Astrocyte (in vitro differentiated cells and primary cell): ENCODE measurements around the gene SERPINH1. TPM values are rescaled to one million over a fixed set of nuclear protein-coding genes. Genes with fewer than 3 reads are reported as not detected.

Source experiments
- DNase-seq: peaks from one replicate; pipeline ENCODE4 v3.0.0-alpha.2; 2010; ENCODE audit warnings: low read depth
- FAIRE-seq: peaks from 2 replicates; lab custom pipeline; 2011; peaks lifted over from hg19 to GRCh38; lab: Jason Lieb, UNC
- H2AFZ ChIP-seq: 2 replicates; pipeline ENCODE4 v1.6.0; 2012; ENCODE audit warnings: low read depth, low read length, inconsistent platforms
- H3K27ac ChIP-seq: 2 replicates; pipeline ENCODE4 v1.5.1; 2011; ENCODE audit warnings: low read depth, low read length, inconsistent platforms
- H3K27me3 ChIP-seq: 2 replicates; pipeline ENCODE4 v1.6.0; 2011; ENCODE audit warnings: low read length, inconsistent platforms; ENCODE audit not compliant: insufficient read depth
- H3K36me3 ChIP-seq: 2 replicates; pipeline ENCODE4 v1.5.1; 2011; ENCODE audit warnings: low read length, inconsistent platforms; ENCODE audit not compliant: insufficient read depth
- H3K4me1 ChIP-seq: 2 replicates; pipeline ENCODE4 v1.5.1; 2011; ENCODE audit warnings: low read length, inconsistent platforms; ENCODE audit not compliant: insufficient read depth
- H3K4me2 ChIP-seq: 2 replicates; pipeline ENCODE4 v1.6.0; 2012; ENCODE audit warnings: low read length, inconsistent platforms
- H3K4me3 ChIP-seq: 2 replicates; pipeline ENCODE4 v1.5.1; 2011; ENCODE audit warnings: low read depth, mild to moderate bottlenecking, low read length, inconsistent platforms; ENCODE audit not compliant: insufficient read depth
- H3K79me2 ChIP-seq: 2 replicates; pipeline ENCODE4 v1.6.0; 2012; ENCODE audit warnings: mild to moderate bottlenecking, low read length, inconsistent platforms; ENCODE audit not compliant: insufficient read depth
- H3K9ac ChIP-seq: 2 replicates; pipeline ENCODE4 v1.6.0; 2012; ENCODE audit warnings: mild to moderate bottlenecking, low read length, inconsistent platforms
- H3K9me3 ChIP-seq: 2 replicates; pipeline ENCODE4 v1.5.1; 2012; ENCODE audit warnings: low read depth, mild to moderate bottlenecking, low read length, inconsistent platforms; ENCODE audit not compliant: insufficient read depth
- H4K20me1 ChIP-seq: 2 replicates; pipeline ENCODE4 v1.6.0; 2012; ENCODE audit warnings: low read length, inconsistent platforms; ENCODE audit not compliant: insufficient read depth
- H3K27ac Mint-ChIP-seq: one replicate; pipeline ENCODE4 v1.8.0; 2021; ENCODE audit warnings: mild to moderate bottlenecking, mixed read lengths; ENCODE audit not compliant: unreplicated experiment
- H3K27me3 Mint-ChIP-seq: one replicate; pipeline ENCODE4 v1.8.0; 2021; ENCODE audit warnings: low read depth, mixed read lengths; ENCODE audit not compliant: unreplicated experiment
- H3K36me3 Mint-ChIP-seq: one replicate; pipeline ENCODE4 v1.8.0; 2021; ENCODE audit warnings: low read depth, mixed read lengths; ENCODE audit not compliant: unreplicated experiment
- H3K4me1 Mint-ChIP-seq: one replicate; pipeline ENCODE4 v1.8.0; 2021; ENCODE audit warnings: low read depth, mixed read lengths; ENCODE audit not compliant: unreplicated experiment
- H3K4me3 Mint-ChIP-seq: one replicate; pipeline ENCODE4 v1.8.0; 2021; ENCODE audit warnings: mild to moderate bottlenecking, moderate library complexity, mixed read lengths; ENCODE audit not compliant: unreplicated experiment
- H3K9me3 Mint-ChIP-seq: one replicate; pipeline ENCODE4 v1.8.0; 2021; ENCODE audit warnings: mild to moderate bottlenecking, mixed read lengths; ENCODE audit not compliant: unreplicated experiment
- EZH2 ChIP-seq: IDR thresholded peaks from 2 replicates; pipeline ENCODE4 v1.6.1; 2012; ENCODE audit warnings: mild to moderate bottlenecking, low read length, inconsistent platforms; ENCODE audit not compliant: insufficient read depth
- total RNA-seq: library from RNA; stranded (reverse); gene quantifications from 2 replicates; pipeline ENCODE4 v1.2.1, GENCODE V29; 2021
- TF ChIP-seq, protein P1 (sequence below): IDR thresholded peaks from 2 replicates; pipeline ENCODE4 v1.5.1; 2011; ENCODE audit warnings: low read depth, mild to moderate bottlenecking, inconsistent platforms, low read length, moderate library complexity; ENCODE audit not compliant: insufficient read depth

Gene SERPINH1
- total RNA-seq, 1 donor from 2014 or later, result 768 TPM

- H3K27ac Mint-ChIP-seq, result peak overlapping the region; percentile 47
Observed at GRCh38 chr11:75523811-75524664, 38.0 kb upstream of the SERPINH1 start.

DNA sequence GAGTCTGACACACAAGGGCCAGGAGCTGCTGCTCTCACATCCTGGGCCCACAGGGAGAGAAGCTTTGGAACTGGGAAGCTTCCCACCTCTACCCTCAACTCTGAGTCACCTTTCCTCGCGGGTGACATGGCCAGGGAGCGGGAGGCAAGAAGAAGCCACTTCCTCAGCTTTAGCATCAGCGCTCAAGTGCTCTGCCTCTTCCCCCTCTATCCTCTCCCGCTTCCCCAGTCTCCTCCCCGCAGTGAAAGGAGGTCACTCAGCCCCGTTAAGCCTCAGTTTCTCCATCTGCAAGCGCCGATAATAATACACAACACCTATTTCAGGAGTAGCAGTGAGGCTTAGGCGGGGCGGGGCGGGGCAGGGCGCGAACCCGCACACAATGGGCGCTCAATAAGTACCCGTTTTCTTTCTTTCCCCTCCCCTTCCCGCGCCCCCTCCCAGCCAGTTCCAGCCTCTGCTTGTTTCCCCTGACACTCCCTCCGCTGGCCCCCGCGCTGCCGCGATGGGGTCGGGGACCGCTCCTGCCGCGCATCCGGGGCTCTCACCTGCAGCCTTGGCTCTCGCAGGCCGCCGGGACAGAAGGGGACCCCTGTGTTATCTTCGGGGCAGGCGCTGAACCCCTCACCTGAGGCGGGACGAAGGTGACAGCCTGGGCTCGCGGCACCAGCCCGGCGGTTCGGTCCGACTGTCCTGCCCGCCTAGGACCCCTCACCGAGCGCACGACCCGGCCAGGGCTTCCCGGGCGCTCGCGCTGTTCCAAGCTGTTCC lies 37.2 kb upstream of the SERPINH1 start:
- H3K4me3 Mint-ChIP-seq, result peak overlapping the region; percentile 87
- H3K79me2 ChIP-seq, result no peaks in the 10 kb centered on the region
- peak overlapping the region; percentile 99 for H3K4me2 ChIP-seq
- H3K27ac ChIP-seq, result no peak overlapping the region
- H3K9me3 Mint-ChIP-seq, result no peaks in the 10 kb centered on the region
- peak overlapping the region; percentile 90 for H2AFZ ChIP-seq
- H3K9me3 ChIP-seq, result no peaks in the 10 kb centered on the region
- no peaks in the 10 kb centered on the region for H3K4me1 Mint-ChIP-seq
- no peak overlapping the region for H3K27ac Mint-ChIP-seq
- peak overlapping the region; percentile 74 for H3K4me3 ChIP-seq
- peaks cover 54% of the 10 kb centered on the region for H3K27me3 Mint-ChIP-seq
- peaks cover 2% of the 10 kb centered on the region for H3K36me3 Mint-ChIP-seq
- TF ChIP-seq EZH2, result peak; percentile 68
- TF ChIP-seq, protein P1, sequence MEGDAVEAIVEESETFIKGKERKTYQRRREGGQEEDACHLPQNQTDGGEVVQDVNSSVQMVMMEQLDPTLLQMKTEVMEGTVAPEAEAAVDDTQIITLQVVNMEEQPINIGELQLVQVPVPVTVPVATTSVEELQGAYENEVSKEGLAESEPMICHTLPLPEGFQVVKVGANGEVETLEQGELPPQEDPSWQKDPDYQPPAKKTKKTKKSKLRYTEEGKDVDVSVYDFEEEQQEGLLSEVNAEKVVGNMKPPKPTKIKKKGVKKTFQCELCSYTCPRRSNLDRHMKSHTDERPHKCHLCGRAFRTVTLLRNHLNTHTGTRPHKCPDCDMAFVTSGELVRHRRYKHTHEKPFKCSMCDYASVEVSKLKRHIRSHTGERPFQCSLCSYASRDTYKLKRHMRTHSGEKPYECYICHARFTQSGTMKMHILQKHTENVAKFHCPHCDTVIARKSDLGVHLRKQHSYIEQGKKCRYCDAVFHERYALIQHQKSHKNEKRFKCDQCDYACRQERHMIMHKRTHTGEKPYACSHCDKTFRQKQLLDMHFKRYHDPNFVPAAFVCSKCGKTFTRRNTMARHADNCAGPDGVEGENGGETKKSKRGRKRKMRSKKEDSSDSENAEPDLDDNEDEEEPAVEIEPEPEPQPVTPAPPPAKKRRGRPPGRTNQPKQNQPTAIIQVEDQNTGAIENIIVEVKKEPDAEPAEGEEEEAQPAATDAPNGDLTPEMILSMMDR, result no peak
- peaks cover 10% of the 10 kb centered on the region for H3K4me1 ChIP-seq
- DNase-seq, result no peak
- H3K27me3 ChIP-seq, result no peaks in the 10 kb centered on the region
- no peak for FAIRE-seq
- peaks cover 20% of the 10 kb centered on the region for H4K20me1 ChIP-seq
- peak overlapping the region; percentile 76 for H3K9ac ChIP-seq
- H3K36me3 ChIP-seq, result no peaks in the 10 kb centered on the region

More at GRCh38 chr11:75523811-75524664, 38.0 kb upstream of the SERPINH1 start:
- H3K27me3 Mint-ChIP-seq, result peaks cover 53% of the 10 kb centered on the region
- Histone ChIP-seq H3K36me3 (no peaks in the 10 kb centered on the region), H3K4me3 (peak overlapping the region; percentile 74), H2AFZ (peak overlapping the region; percentile 90), H3K27ac (no peak overlapping the region), H3K4me1 (peaks cover 10% of the 10 kb centered on the region), H4K20me1 (peaks cover 20% of the 10 kb centered on the region), H3K4me2 (peak overlapping the region; percentile 99), H3K27me3 (no peaks in the 10 kb centered on the region), H3K79me2 (no peaks in the 10 kb centered on the region), H3K9me3 (no peaks in the 10 kb centered on the region), H3K9ac (peak overlapping the region; percentile 76)
- H3K9me3 Mint-ChIP-seq, result no peaks in the 10 kb centered on the region
- no peak for DNase-seq
- peaks cover 2% of the 10 kb centered on the region for H3K36me3 Mint-ChIP-seq
- TF ChIP-seq, protein P1, result no peak
- no peak for TF ChIP-seq EZH2
- FAIRE-seq, result no peak
- H3K4me3 Mint-ChIP-seq, result peak overlapping the region; percentile 87
- no peaks in the 10 kb centered on the region for H3K4me1 Mint-ChIP-seq
